ENCODE data around the gene MTUS2.

DNA sequence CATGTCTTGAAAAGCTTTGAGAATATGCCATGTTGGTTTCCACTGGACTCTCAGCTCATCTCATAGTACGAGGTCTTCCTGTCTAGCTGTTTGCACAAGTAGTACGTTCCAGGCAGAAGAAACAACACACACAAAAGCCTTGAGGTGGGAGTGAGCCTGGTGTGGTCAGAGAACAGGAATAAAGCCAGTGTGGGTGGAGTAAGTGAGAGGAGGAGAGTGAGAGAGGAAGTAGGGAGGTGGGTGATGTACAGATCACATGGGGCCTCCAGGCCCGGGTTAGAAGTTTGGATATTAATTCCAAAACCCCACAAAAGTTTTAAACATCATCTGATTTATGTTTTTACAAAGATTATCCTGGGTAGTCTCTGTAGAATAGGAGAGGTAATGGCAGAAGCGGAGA, 230.6 kb downstream of the MTUS2 start:
- TF ChIP-seq, protein P1, sequence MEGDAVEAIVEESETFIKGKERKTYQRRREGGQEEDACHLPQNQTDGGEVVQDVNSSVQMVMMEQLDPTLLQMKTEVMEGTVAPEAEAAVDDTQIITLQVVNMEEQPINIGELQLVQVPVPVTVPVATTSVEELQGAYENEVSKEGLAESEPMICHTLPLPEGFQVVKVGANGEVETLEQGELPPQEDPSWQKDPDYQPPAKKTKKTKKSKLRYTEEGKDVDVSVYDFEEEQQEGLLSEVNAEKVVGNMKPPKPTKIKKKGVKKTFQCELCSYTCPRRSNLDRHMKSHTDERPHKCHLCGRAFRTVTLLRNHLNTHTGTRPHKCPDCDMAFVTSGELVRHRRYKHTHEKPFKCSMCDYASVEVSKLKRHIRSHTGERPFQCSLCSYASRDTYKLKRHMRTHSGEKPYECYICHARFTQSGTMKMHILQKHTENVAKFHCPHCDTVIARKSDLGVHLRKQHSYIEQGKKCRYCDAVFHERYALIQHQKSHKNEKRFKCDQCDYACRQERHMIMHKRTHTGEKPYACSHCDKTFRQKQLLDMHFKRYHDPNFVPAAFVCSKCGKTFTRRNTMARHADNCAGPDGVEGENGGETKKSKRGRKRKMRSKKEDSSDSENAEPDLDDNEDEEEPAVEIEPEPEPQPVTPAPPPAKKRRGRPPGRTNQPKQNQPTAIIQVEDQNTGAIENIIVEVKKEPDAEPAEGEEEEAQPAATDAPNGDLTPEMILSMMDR (IDR thresholded peaks at IDR 0.05; ENCODE audit: extremely low read depth in 1 of 2, insufficient read depth in 1 of 2, low read depth in 1 of 2, low read length in 2 of 2) = no peak
- TF ChIP-seq MYC (IDR thresholded peaks at IDR 0.05; ENCODE audit: low read depth, low read length) (no peak), POLR2AphosphoS5 (IDR thresholded peaks at IDR 0.05; ENCODE audit: insufficient read depth, low read depth, low read length) (no peak), JUN (IDR thresholded peaks at IDR 0.05; ENCODE audit: borderline replicate concordance, insufficient read depth, insufficient read length, low read depth) (no peak), EZH2 (IDR thresholded peaks at IDR 0.05; ENCODE audit: borderline replicate concordance, low read depth, low read length, severe bottlenecking) (no peak), POLR2A (IDR thresholded peaks at IDR 0.05; ENCODE audit: low read depth, low read length) (no peak), GATA2 (IDR thresholded peaks at IDR 0.05; ENCODE audit: insufficient read depth, insufficient read length, low read depth, low read length) (no peak), FOS (IDR thresholded peaks at IDR 0.05; ENCODE audit: borderline replicate concordance, insufficient read depth, low read length) (no peak)
- TF ChIP-seq, protein P2, sequence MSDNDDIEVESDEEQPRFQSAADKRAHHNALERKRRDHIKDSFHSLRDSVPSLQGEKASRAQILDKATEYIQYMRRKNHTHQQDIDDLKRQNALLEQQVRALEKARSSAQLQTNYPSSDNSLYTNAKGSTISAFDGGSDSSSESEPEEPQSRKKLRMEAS (IDR thresholded peaks at IDR 0.05; ENCODE audit: insufficient read depth, insufficient read length) = no peak
